Tibial nerve (tissue), 4 donors: Measurements from ENCODE around the gene PLEKHG4. TPM values are rescaled to one million over a fixed set of nuclear protein-coding genes. Genes with fewer than 3 reads are reported as not detected.
A peak's percentile ranks its signal among the peaks of the same experiment; 100 is the strongest.

Source experiments
- DNase-seq, 2 donors: peaks; one replicate each; pipeline ENCODE4 v3.0.0-alpha.2; 2019; ENCODE audit warnings: low spot score in 2 of 2
- H3K27ac ChIP-seq, 4 donors: fragments of 200-600 bp; sonication (generic) in 3 of 4; one replicate each; pipeline ENCODE4 v1.5.1; 2017 to 2019; ENCODE audit warnings: mild to moderate bottlenecking in 1 of 4
- H3K27me3 ChIP-seq, 2 donors: fragments of 200-600 bp; sonication (generic) in 1 of 2; one replicate each; pipeline versions ENCODE4 v1.5.1 to v1.6.0; 2017 to 2019
- H3K36me3 ChIP-seq, 3 donors: fragments of 200-600 bp; sonication (generic); one replicate each; pipeline ENCODE4 v1.5.1; 2018 to 2019
- H3K4me1 ChIP-seq, 4 donors: fragments of 200-600 bp; sonication (generic) in 3 of 4; one replicate each; pipeline ENCODE4 v1.5.1; 2017 to 2019
- H3K4me3 ChIP-seq, 4 donors: fragments of 200-600 bp; sonication (generic) in 3 of 4; one replicate each; pipeline ENCODE4 v1.5.1; 2017 to 2019; ENCODE audit warnings: mild to moderate bottlenecking in 1 of 4, moderate library complexity in 1 of 4
- H3K9me3 ChIP-seq, 4 donors: fragments of 200-600 bp; sonication (generic) in 3 of 4; one replicate each; pipeline ENCODE4 v1.5.1; 2017 to 2019
- CTCF ChIP-seq, 5 experiments: fragments of 200-600 bp in 3 of 5; fragments of 450-650 bp in 2 of 5; sonication (generic) in 3 of 5; IDR thresholded peaks; one replicate each; pipeline ENCODE4 v1.5.1; 2016 to 2019; ENCODE audit warnings: antibody characterized with exemption in 5 of 5, mild to moderate bottlenecking in 3 of 5, moderate library complexity in 2 of 5
- EP300 ChIP-seq, 2 donors: sonication (generic); formaldehyde crosslinking; IDR thresholded peaks; one replicate each; pipeline ENCODE4 v1.6.1; 2017; ENCODE audit warnings: antibody characterized with exemption in 2 of 2, mild to moderate bottlenecking in 1 of 2
- POLR2A ChIP-seq, 2 donors: fragments of 450-650 bp; IDR thresholded peaks; one replicate each; pipeline ENCODE4 v1.6.1; 2017; ENCODE audit warnings: antibody characterized with exemption in 2 of 2, mild to moderate bottlenecking in 2 of 2, moderate library complexity in 2 of 2
- WGBS, 2 donors: methylation state at CpG; one replicate each; pipeline ENCODE4 v1.1.5; 2018; 5-methylcytosine and 5-hydroxymethylcytosine counted together
- total RNA-seq, 4 donors: library from RNA; depleted of rRNA; stranded (reverse); fragments of >200 nt; gene quantifications; one replicate each; pipeline ENCODE4 v1.1.0, GENCODE V29; 2016

Gene PLEKHG4
- total RNA-seq, 4 donors from 2014 or later = 25.6 to 42.4 (median 34.6) TPM

GRCh38 chr16:67242138-67242730 is 37.1 kb upstream of the PLEKHG4 start:
- WGBS, 2 donors = 75 to 86% methylated on average over 3 to 4 of the region's 4 CpGs
- Histone ChIP-seq H3K27ac (peak overlapping the region in 3 of 4 donors; percentile 69 to 81 (median 77)), H3K4me1 (peaks cover 0 to 60% (median 38%) of the 10 kb centered on the region in 4 donors)

GRCh38 chr16:67243481-67243880 is 35.9 kb upstream of the PLEKHG4 start:
- peaks cover 0 to 69% (median 48%) of the 10 kb centered on the region in 4 donors for H3K4me1 ChIP-seq
- TF ChIP-seq EP300 (IDR thresholded peaks at IDR 0.05) = no peak
- no peak for TF ChIP-seq POLR2A (IDR thresholded peaks at IDR 0.05)
- no peak for TF ChIP-seq CTCF (IDR thresholded peaks at IDR 0.05)
- no peak overlapping the region for H3K4me3 ChIP-seq
- WGBS, 2 donors = 66 to 75% methylated on average over 4 of the region's 4 CpGs
- no peaks in the 10 kb centered on the region for H3K27me3 ChIP-seq
- no peaks in the 10 kb centered on the region for H3K9me3 ChIP-seq
- peaks cover 0 to 15% (median 0%) of the 10 kb centered on the region in 3 donors for H3K36me3 ChIP-seq
- H3K27ac ChIP-seq = peak overlapping the region in 3 of 4 donors; percentile 73 to 95 (median 86)
- no peak for DNase-seq

More at GRCh38 chr16:67242138-67242730, 37.1 kb upstream of the PLEKHG4 start:
- Histone ChIP-seq H3K4me3 (no peak overlapping the region), H3K27me3 (no peaks in the 10 kb centered on the region), H3K9me3 (no peaks in the 10 kb centered on the region), H3K36me3 (peaks cover 0 to 27% (median 5%) of the 10 kb centered on the region in 3 donors)
- no peak for DNase-seq
- TF ChIP-seq EP300 (IDR thresholded peaks at IDR 0.05) (no peak), POLR2A (IDR thresholded peaks at IDR 0.05) (no peak), CTCF (IDR thresholded peaks at IDR 0.05) (no peak)

GRCh38 chr16:67244387-67245185 is 34.7 kb upstream of the PLEKHG4 start:
- peaks cover 0 to 79% (median 50%) of the 10 kb centered on the region in 4 donors for H3K4me1 ChIP-seq
- peak in 1 of 2 donors; percentile 47 for DNase-seq
- peaks cover 0 to 7% of the 10 kb centered on the region in 2 donors for H3K27me3 ChIP-seq
- H3K27ac ChIP-seq = peak overlapping the region in 3 of 4 donors; percentile 73 to 95 (median 86)
- 13 to 18% methylated on average over 4 to 5 of the region's 5 CpGs for WGBS, 2 donors
- no peaks in the 10 kb centered on the region for H3K9me3 ChIP-seq
- no peak overlapping the region for H3K4me3 ChIP-seq
- H3K36me3 ChIP-seq = peaks cover 0 to 4% (median 0%) of the 10 kb centered on the region in 3 donors
- no peak for TF ChIP-seq POLR2A (IDR thresholded peaks at IDR 0.05)
- peak in 1 of 2 donors; percentile 30 for TF ChIP-seq EP300 (IDR thresholded peaks at IDR 0.05)
- TF ChIP-seq CTCF (IDR thresholded peaks at IDR 0.05) = no peak

GRCh38 chr16:67245186-67245585 is 34.1 kb upstream of the PLEKHG4 start:
- peak overlapping the region in 3 of 4 donors; percentile 73 to 95 (median 86) for H3K27ac ChIP-seq
- H3K36me3 ChIP-seq = no peaks in the 10 kb centered on the region
- TF ChIP-seq CTCF (IDR thresholded peaks at IDR 0.05) (no peak), POLR2A (IDR thresholded peaks at IDR 0.05) (no peak), EP300 (IDR thresholded peaks at IDR 0.05) (no peak)
- peaks cover 0 to 9% of the 10 kb centered on the region in 2 donors for H3K27me3 ChIP-seq
- DNase-seq = no peak
- H3K9me3 ChIP-seq = no peaks in the 10 kb centered on the region
- WGBS, 2 donors = 72 to 85% methylated on average over 3 to 4 of the region's 4 CpGs
- peaks cover 0 to 79% (median 50%) of the 10 kb centered on the region in 4 donors for H3K4me1 ChIP-seq
- peak overlapping the region in 1 of 4 donors; percentile 67 for H3K4me3 ChIP-seq
